Panc1 (cell line): ENCODE measurements around the gene POLG. TPM values are rescaled to one million over a fixed set of nuclear protein-coding genes. Genes with fewer than 3 reads are reported as not detected.
A peak's percentile ranks its signal among the peaks of the same experiment; 100 is the strongest.

Experiments
- ATAC-seq: fragments of 200-7000 bp; cut with Tn5 transposase; 2 replicates; pipeline ENCODE4 v1.9.1; 2020; ENCODE audit warnings: mild to moderate bottlenecking, moderate library complexity
- BruUV-seq: library from RNA; stranded (reverse); fragments of 400-500 nt; replicated peaks from 2 replicates; lab custom pipeline; 2021; lab: Mats Ljungman, UMichigan
- CTCF ChIA-PET: fragments of 300-600 bp; sonication (Branson Sonifier 250); formaldehyde crosslinking; loops from one replicate; lab custom pipeline; 2022; ENCODE audit warnings: antibody characterized with exemption; lab: Charles Lee
- POLR2A ChIA-PET: fragments of 300-600 bp; sonication (Branson Sonifier 250); formaldehyde crosslinking; loops from one replicate; lab custom pipeline; 2022; ENCODE audit warnings: antibody characterized with exemption; lab: Charles Lee
- DNase-seq: peaks from one replicate; pipeline ENCODE4 v3.0.0-alpha.2; 2010; ENCODE audit warnings: low read depth, low spot score
- H3K27ac ChIP-seq: 2 replicates; pipeline ENCODE4 v1.5.1; 2011; ENCODE audit warnings: mild to moderate bottlenecking, low read length, inconsistent platforms
- H3K27me3 ChIP-seq: fragments of 200-500 bp; sonication (Bioruptor generic); 2 replicates; pipeline ENCODE4 v1.6.0; 2014; ENCODE audit warnings: low read length, inconsistent platforms; ENCODE audit not compliant: control insufficient read depth, insufficient read depth
- H3K36me3 ChIP-seq: fragments of 200-500 bp; sonication (Bioruptor generic); 2 replicates; pipeline ENCODE4 v1.5.1; 2014; ENCODE audit warnings: inconsistent platforms, mild to moderate bottlenecking, low read length, moderate library complexity; ENCODE audit not compliant: control insufficient read depth, insufficient read depth
- H3K4me1 ChIP-seq: 2 replicates; pipeline ENCODE4 v1.5.1; 2011; ENCODE audit warnings: inconsistent platforms, mild to moderate bottlenecking, low read length, moderate library complexity; ENCODE audit not compliant: control insufficient read depth, insufficient read depth
- H3K4me3 ChIP-seq, 2 experiments: 2 replicates each; pipeline ENCODE4 v1.5.1; 2011 to 2012; ENCODE audit warnings: low read depth in 2 of 2, low read length in 2 of 2, mild to moderate bottlenecking in 2 of 2, inconsistent platforms in 1 of 2, moderate library complexity in 1 of 2
- H3K9me3 ChIP-seq: fragments of 200-500 bp; sonication (Bioruptor generic); 2 replicates; pipeline ENCODE4 v1.5.1; 2014; ENCODE audit warnings: low read depth, mild to moderate bottlenecking, inconsistent platforms, low read length, moderate library complexity; ENCODE audit not compliant: control insufficient read depth, insufficient read depth
- POLR2AphosphoS5 ChIP-seq: IDR thresholded peaks from 2 replicates; pipeline ENCODE4 v1.6.1; 2012; ENCODE audit warnings: mild to moderate bottlenecking, low read depth, low read length, moderate library complexity
- SIN3A ChIP-seq: IDR thresholded peaks from 2 replicates; pipeline ENCODE4 v1.6.1; 2012; ENCODE audit warnings: low read depth, mild to moderate bottlenecking, low read length, moderate library complexity, borderline replicate concordance; ENCODE audit not compliant: insufficient read depth
- in situ Hi-C: cut with HindIII; loops from 2 replicates; pipeline ENCODE4 v1.10.0; 2016; ENCODE audit warnings: low sequenced_read_pairs, low pct_unique_long_range_greater_than_20kb
- intact Hi-C: fragments of 100-400 bp; cut with micrococcal nuclease; formaldehyde crosslinking; loops from one replicate; pipeline ENCODE4 v1.10.0; 2022; ENCODE audit not compliant: unreplicated experiment
- total RNA-seq: library from RNA; stranded (reverse); gene quantifications from one replicate; pipeline ENCODE4 v1.2.1, GENCODE V29; 2021; ENCODE audit not compliant: unreplicated experiment
- TF ChIP-seq, protein P1 (sequence below): fragments of 450-650 bp; IDR thresholded peaks from 2 replicates; pipeline ENCODE4 v1.5.1; 2017; ENCODE audit warnings: mild to moderate bottlenecking
- TF ChIP-seq, protein P2 (sequence below), 2 experiments: IDR thresholded peaks; 2 replicates each; pipeline ENCODE4 v1.6.1; 2011 to 2012; ENCODE audit warnings: low read depth in 2 of 2, control low read depth in 1 of 2, low read length in 1 of 2, mild to moderate bottlenecking in 1 of 2, moderate library complexity in 1 of 2; ENCODE audit not compliant: insufficient read depth in 1 of 2

Gene POLG
- total RNA-seq, 1 experiment from 2014 or later, result 95.2 TPM

DNA sequence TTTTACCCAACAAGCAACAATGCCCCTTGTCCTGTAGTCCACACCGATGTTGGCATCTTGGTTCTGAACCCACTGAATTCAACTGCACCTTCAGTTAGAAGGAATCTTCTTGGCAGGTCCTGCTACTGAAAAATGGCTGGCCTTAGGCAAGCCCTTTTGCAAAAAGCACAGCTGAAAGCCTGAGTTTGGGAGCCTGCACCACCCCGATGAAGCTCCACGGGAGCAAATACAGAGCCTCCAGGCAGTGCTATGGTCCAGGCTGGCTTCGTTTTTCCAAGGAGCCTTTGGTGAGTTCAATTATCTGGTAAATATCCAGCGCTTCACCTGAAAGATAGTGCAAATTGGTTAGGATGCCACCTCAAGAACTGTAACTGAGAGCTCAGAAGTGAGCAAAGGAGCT is 18.1 kb downstream of the POLG start:
- Histone ChIP-seq H3K27ac (no peak overlapping the region), H3K4me1 (no peaks in the 10 kb centered on the region), H3K36me3 (peaks cover 29% of the 10 kb centered on the region), H3K4me3 (no peak overlapping the region), H3K27me3 (no peaks in the 10 kb centered on the region), H3K9me3 (no peaks in the 10 kb centered on the region)
- ChIA-PET POLR2A (no interaction called here), CTCF (no interaction called here)
- in situ Hi-C loops (no loop called here), intact Hi-C loops (no loop called here)
- 0 out of 2 replicates have a peak, but pooled peaks have one; percentile 5 for TF ChIP-seq POLR2AphosphoS5
- TF ChIP-seq, protein P1, sequence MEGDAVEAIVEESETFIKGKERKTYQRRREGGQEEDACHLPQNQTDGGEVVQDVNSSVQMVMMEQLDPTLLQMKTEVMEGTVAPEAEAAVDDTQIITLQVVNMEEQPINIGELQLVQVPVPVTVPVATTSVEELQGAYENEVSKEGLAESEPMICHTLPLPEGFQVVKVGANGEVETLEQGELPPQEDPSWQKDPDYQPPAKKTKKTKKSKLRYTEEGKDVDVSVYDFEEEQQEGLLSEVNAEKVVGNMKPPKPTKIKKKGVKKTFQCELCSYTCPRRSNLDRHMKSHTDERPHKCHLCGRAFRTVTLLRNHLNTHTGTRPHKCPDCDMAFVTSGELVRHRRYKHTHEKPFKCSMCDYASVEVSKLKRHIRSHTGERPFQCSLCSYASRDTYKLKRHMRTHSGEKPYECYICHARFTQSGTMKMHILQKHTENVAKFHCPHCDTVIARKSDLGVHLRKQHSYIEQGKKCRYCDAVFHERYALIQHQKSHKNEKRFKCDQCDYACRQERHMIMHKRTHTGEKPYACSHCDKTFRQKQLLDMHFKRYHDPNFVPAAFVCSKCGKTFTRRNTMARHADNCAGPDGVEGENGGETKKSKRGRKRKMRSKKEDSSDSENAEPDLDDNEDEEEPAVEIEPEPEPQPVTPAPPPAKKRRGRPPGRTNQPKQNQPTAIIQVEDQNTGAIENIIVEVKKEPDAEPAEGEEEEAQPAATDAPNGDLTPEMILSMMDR, result no peak
- TF ChIP-seq SIN3A, result no peak
- TF ChIP-seq, protein P2, sequence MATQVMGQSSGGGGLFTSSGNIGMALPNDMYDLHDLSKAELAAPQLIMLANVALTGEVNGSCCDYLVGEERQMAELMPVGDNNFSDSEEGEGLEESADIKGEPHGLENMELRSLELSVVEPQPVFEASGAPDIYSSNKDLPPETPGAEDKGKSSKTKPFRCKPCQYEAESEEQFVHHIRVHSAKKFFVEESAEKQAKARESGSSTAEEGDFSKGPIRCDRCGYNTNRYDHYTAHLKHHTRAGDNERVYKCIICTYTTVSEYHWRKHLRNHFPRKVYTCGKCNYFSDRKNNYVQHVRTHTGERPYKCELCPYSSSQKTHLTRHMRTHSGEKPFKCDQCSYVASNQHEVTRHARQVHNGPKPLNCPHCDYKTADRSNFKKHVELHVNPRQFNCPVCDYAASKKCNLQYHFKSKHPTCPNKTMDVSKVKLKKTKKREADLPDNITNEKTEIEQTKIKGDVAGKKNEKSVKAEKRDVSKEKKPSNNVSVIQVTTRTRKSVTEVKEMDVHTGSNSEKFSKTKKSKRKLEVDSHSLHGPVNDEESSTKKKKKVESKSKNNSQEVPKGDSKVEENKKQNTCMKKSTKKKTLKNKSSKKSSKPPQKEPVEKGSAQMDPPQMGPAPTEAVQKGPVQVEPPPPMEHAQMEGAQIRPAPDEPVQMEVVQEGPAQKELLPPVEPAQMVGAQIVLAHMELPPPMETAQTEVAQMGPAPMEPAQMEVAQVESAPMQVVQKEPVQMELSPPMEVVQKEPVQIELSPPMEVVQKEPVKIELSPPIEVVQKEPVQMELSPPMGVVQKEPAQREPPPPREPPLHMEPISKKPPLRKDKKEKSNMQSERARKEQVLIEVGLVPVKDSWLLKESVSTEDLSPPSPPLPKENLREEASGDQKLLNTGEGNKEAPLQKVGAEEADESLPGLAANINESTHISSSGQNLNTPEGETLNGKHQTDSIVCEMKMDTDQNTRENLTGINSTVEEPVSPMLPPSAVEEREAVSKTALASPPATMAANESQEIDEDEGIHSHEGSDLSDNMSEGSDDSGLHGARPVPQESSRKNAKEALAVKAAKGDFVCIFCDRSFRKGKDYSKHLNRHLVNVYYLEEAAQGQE (IDR thresholded peaks at IDR 0.05; ENCODE audit: insufficient read depth in 1 of 2, low read depth in 2 of 2, low read length in 1 of 2), result no peak
- ATAC-seq (no peak), DNase-seq (no peak)
- no TSS peak for BruUV-seq

DNA sequence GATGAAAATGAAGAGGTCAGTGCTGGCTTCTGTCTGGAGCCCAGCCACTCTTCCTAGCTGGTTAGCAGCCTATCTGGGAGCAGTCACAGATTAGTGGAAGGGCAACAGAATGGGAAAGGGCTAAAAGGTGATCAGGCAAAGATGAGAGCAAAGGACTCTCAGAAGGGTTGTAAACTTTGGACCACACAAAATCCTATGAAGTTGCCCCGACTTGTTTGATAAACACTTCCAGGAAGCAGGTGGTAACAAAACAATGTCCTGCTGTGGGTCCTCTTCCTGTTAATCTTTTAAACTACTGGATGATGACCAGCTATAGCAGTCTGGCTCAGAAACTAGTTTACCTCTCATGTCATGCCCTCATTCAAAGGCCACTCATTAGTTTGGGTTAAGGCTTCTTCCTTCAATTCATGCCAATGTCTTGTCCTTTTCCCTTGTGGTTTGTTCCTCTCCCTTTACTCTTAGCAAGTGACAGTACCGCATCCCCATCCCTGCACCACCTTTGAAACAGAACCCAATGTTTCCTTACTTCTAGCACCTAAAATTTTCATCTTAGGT is 19.2 kb downstream of the POLG start:
- no TSS peak for BruUV-seq
- in situ Hi-C loops (no loop called here), intact Hi-C loops (no loop called here)
- H3K36me3 ChIP-seq, result peaks cover 26% of the 10 kb centered on the region
- TF ChIP-seq SIN3A (no peak), POLR2AphosphoS5 (peak; percentile 69)
- no peaks in the 10 kb centered on the region for H3K27me3 ChIP-seq
- H3K27ac ChIP-seq, result no peak overlapping the region
- ChIA-PET POLR2A (interaction anchor here (0.6 kb wide), 2 partner anchors 43 to 260 kb away, joined by 4 to 11 read pairs; partner anchors contain the start of gene TICRR), CTCF (no interaction called here)
- H3K4me3 ChIP-seq, result no peak overlapping the region
- no peaks in the 10 kb centered on the region for H3K9me3 ChIP-seq
- DNase-seq (no peak), ATAC-seq (no peak)
- no peaks in the 10 kb centered on the region for H3K4me1 ChIP-seq

DNA sequence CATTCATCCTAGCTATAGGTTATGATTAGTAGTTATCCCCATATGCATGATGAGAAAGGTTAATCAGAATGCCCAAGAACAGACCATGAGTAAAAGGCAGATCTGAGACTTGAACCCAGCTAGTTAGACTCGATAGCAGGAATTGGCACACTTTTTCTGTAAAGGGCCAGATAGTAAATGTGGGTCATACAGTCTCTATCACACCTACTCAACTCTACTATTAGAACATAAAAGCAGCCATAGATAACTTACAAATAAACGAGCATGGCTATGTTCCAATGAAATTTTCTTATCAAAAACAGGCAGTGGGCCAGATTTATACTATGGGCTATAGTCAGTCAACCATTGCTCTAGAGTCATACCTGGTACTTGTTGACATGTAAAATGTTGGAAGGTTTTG is 24.6 kb downstream of the POLG start:
- TF ChIP-seq, protein P2 (IDR thresholded peaks at IDR 0.05; ENCODE audit: insufficient read depth in 1 of 2, low read depth in 2 of 2, low read length in 1 of 2), result no peak
- no peak for TF ChIP-seq SIN3A
- TF ChIP-seq, protein P1, result no peak
- TF ChIP-seq POLR2AphosphoS5, result no peak
- DNase-seq (no peak), ATAC-seq (no peak)
- no TSS peak for BruUV-seq
- Histone ChIP-seq H3K9me3 (no peaks in the 10 kb centered on the region), H3K36me3 (peaks cover 19% of the 10 kb centered on the region; the same call in 1 of the 2 replicates), H3K4me3 (no peak overlapping the region), H3K27me3 (no peaks in the 10 kb centered on the region), H3K27ac (no peak overlapping the region), H3K4me1 (no peaks in the 10 kb centered on the region)
- intact Hi-C loops, result no loop called here
- in situ Hi-C loops, result no loop called here
- ChIA-PET POLR2A (no interaction called here), CTCF (interaction anchor here (0.6 kb wide), 1 partner anchor 392 kb away, joined by 9 read pairs; no protein-coding TSS in a partner anchor)
